GM12865 (cell line): ENCODE measurements around the gene SAP30.

Source experiments
- DNase-seq: peaks from one replicate; pipeline ENCODE4 v3.0.0; 2010; ENCODE audit warnings: low read depth
- H3K4me3 ChIP-seq: 2 replicates; pipeline ENCODE4 v1.5.1; 2011; ENCODE audit warnings: mild to moderate bottlenecking, low read depth, low read length, control low read depth
- CTCF ChIP-seq: IDR thresholded peaks from 2 replicates; pipeline ENCODE4 v1.5.1; 2011; ENCODE audit warnings: low read length, control low read depth, low read depth, inconsistent platforms; ENCODE audit not compliant: insufficient read depth; ENCODE audit errors: missing control alignments

SAP30 gene

DNA sequence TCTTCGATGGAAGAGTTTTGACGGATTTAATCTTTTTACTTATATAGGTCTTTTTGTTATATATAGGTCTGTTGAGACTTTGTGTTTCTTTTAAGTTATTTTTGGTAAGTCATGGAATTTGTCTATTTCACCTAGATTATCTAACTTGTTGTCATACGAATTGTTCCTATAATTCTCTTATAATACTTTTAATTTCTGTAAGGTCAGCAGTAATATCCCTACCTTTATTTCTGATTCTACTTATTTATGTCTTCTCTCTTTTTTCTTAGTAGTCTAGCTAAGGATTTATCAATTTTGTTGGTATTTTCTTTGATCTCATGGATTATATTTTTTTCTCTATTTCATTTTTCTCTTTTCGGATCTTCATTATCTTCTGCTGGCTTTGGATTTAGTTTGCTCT lies 11.6 kb downstream of the SAP30 start:
- TF ChIP-seq CTCF: no peak
- no peak overlapping the region for H3K4me3 ChIP-seq
- no peak for DNase-seq

DNA sequence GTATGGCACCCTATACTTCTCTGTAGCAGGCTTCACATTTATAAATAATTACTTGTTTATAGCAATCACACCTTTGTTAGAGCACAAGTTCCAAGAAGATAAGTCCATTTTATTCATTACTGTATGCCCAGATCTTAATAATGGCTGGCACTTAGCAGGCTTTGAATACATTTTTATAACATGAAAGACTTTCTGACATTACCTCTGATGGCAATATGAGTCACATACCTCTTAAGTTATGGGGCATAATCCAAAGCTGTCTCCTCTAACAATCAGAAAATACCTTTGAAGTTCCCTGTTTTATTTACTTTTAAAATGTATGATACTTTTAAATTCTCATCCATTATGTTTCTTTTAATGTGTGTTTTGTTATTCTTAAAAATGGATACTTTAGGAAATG lies 16.0 kb downstream of the SAP30 start:
- TF ChIP-seq CTCF: no peak
- H3K4me3 ChIP-seq: no peak overlapping the region
- DNase-seq: no peak

- no peak for DNase-seq
- no peak for TF ChIP-seq CTCF
- H3K4me3 ChIP-seq: no peak overlapping the region
These were observed 20.9 kb downstream of the SAP30 start for GRCh38 chr4:173391701-173392100.

- no peak for TF ChIP-seq CTCF
- no peak overlapping the region for H3K4me3 ChIP-seq
These were observed 26.9 kb downstream of the SAP30 start for GRCh38 chr4:173397604-173398003.

GRCh38 chr4:173398220-173398619 lies 27.5 kb downstream of the SAP30 start:
- no peak for TF ChIP-seq CTCF
- DNase-seq: no peak
- H3K4me3 ChIP-seq: no peak overlapping the region

More at GRCh38 chr4:173397604-173398003, 26.9 kb downstream of the SAP30 start:
- no peak for DNase-seq

DNA sequence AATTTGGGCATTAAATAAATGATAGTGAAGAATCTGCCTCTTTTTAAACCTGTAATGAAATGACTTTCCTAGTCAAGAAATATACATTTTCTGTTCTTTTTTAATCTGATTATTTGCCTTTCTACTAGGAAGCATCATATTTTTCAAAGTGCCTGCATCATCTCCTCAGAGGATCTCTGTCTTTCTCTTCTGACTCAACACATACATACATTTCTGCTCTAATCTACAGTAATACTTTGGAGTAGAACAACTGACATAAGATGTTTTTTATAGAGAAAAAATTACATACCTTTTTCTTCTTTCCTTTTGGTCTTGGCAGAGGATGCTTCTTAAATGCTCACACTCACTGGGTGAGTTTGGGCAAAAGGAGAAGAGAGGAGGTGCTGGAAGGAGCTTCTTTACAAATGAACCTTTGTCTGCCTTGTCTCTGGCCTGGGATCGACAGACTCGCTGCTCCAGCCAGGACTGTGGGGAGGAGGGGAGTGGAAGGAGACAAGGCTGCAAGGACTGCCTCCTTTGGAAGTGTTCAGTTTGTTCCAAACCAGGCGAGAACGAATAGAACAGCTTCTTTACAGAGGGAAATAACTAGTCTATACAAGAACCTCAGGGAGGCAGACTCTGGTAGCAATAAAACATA lies 28.1 kb downstream of the SAP30 start, which contains the start of gene SCRG1:
TSS of gene SCRG1 (minus strand) at position 338 of the 637 bp plus-strand sequence. CDS start 7,702 bp downstream, outside the sequence.
- no peak for TF ChIP-seq CTCF
- DNase-seq: no peak
- no peak within 1 kb of the TSS for H3K4me3 ChIP-seq

GRCh38 chr4:173401063-173401462 lies 30.3 kb downstream of the SAP30 start:
- no peak for TF ChIP-seq CTCF
- DNase-seq: no peak
- no peak overlapping the region for H3K4me3 ChIP-seq
